GM19193 (cell line): Measurements from ENCODE around the gene PGLYRP1.

ENCODE experiments used
- POLR2A ChIP-seq: IDR thresholded peaks from 4 replicates; pipeline ENCODE4 v1.6.1; 2011; ENCODE audit not compliant: insufficient read depth, insufficient read length; ENCODE audit errors: extremely low read depth

Gene PGLYRP1

GRCh38 chr19:46040952-46041500 lies 18.2 kb upstream of the PGLYRP1 start, which contains the start of gene IGFL4:
IGFL4 (minus strand) TSS chr19:46041002; CDS start chr19:46040962, 40 bp downstream.
- no peak for TF ChIP-seq POLR2A

DNA sequence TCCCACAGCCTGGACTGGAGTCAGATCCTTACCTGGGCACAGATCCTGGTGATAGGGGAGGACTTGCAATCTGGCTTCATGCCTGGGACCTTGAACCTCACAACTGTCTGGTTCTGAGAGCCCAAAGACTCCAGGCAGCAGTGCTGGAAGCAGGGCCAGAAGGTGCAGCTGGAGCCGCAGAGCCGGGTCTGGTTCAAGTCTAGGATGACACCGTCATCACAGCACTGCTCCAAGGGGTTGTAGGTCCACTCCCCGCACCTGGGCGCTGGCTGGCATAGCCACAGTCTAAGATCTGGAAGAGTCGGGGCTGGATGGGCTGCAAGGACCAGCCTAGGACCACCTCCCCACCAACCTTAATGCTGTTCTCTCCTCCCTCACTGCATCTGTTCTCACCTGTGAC lies 17.3 kb upstream of the PGLYRP1 start:
- no peak for TF ChIP-seq POLR2A

GRCh38 chr19:46036744-46037128 lies 13.9 kb upstream of the PGLYRP1 start:
- TF ChIP-seq POLR2A, result no peak

DNA sequence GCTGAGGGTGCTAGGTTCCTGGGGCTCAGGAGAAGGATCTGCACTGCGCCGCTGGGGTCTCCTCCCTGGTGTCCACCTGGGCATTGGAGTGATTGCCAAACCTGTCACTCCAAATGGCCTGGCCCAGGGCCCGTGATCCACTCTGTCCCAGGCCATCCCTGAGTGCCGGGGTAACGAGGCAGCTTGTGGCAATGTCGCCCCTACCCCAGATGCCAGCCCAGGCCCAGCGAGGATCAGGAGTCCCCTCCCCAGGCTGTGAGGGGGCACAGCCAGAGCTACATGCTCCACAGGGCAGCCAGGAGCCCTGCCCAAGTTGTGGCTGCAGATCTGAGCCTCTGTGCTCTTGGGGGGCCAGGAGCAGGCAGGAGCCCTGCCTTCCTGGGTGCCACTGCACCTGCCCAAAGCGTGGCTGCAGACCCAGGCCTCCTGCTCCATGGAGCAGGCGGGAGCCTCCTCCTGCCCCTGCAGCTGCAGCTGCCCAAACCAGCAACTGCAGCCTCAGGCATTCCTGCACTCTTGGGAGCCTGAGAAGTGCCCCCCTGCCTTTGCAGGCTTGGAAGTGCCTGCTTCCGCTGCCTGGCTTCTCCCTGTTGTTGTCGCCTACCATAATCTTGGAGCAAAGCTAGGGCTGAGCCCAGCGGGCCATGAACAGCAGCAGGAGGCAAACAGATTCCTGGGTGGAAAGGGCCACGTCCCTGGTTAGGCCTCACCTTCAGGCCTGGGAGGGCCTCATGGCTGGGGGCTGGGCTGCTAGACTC lies 13.3 kb upstream of the PGLYRP1 start:
- TF ChIP-seq POLR2A, result no peak

- no peak for TF ChIP-seq POLR2A
These were observed 12.7 kb upstream of the PGLYRP1 start for GRCh38 chr19:46035546-46035945.

- TF ChIP-seq POLR2A, result no peak
These were observed 10.5 kb upstream of the PGLYRP1 start for GRCh38 chr19:46033401-46033800.

- no peak for TF ChIP-seq POLR2A
These were observed 9.8 kb upstream of the PGLYRP1 start for GRCh38 chr19:46032597-46033025.

GRCh38 chr19:46031781-46032596 lies 9.1 kb upstream of the PGLYRP1 start:
- TF ChIP-seq POLR2A, result no peak

GRCh38 chr19:46030812-46031550 lies 8.1 kb upstream of the PGLYRP1 start:
- TF ChIP-seq POLR2A, result no peak

- TF ChIP-seq POLR2A, result no peak
These were observed 3.0 kb upstream of the PGLYRP1 start for GRCh38 chr19:46025835-46026234.

DNA sequence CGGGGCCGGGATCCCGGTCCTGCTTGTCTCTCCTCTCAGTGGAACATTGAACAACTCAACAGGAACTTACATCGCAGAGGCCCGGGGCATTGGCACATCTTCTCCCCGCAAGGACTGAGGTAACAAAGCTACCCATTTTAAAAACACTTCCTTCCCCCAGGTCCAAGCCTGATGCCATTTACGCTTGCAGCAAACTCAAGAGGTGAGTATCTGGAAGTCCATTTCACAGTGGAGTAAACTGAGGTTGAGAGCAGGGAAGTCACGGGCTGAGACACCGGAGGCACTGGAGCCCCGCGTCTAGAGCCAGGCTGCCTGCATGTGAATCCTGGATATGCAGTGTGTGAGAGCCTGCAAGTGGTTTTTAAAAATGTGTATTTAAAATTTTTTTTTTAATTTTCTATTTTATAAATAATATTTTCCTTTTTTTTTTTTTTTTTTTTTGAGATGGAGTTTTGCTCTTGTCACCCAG lies 492 bp upstream of the PGLYRP1 start:
- TF ChIP-seq POLR2A, result no peak

DNA sequence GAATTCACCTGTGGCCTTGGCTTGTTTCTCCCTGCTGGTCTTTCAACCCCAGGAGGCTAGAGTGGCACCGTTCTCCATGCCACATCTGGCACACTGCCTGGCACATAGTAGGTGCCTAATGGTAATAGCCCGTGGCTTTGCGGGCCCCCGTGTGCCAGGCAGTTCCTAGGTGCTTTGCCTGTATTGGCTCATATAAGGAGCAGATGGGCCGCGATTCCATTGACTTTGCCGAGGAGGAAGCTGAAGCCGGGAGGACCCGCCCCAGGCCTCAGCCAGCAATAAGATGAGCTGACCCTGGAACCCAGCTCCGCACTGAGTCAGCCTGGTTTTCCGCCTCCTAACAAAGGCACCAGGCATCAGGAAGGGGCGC lies 807 bp downstream of the PGLYRP1 start:
- TF ChIP-seq POLR2A, result no peak

GRCh38 chr19:46021531-46022041 lies 1.3 kb downstream of the PGLYRP1 start:
- no peak for TF ChIP-seq POLR2A

- TF ChIP-seq POLR2A, result no peak
These were observed 2.1 kb downstream of the PGLYRP1 start for GRCh38 chr19:46020819-46021125.

- TF ChIP-seq POLR2A, result no peak
These were observed 3.6 kb downstream of the PGLYRP1 start for GRCh38 chr19:46019270-46019669.
